ENCODE data around the gene FGF14. TPM values are rescaled to one million over a fixed set of nuclear protein-coding genes. Genes with fewer than 3 reads are reported as not detected.

The FGF14 gene
- total and polyA plus RNA-seq, 4 experiments from 2014 or later, result 0.33 to 0.55 (median 0.35) TPM; not detected in 1

- intact Hi-C loops (cut with micrococcal nuclease), result no loop called here
- H3K36me3 ChIP-seq (ENCODE audit: insufficient read depth, low read length), result no peaks in the 10 kb centered on the region
- H3K9me3 ChIP-seq (ENCODE audit: control insufficient read depth in 1 of 2, low read length in 2 of 2), result no peaks in the 10 kb centered on the region
- peaks cover 6% of the 10 kb centered on the region for H3K27me3 ChIP-seq (ENCODE audit: insufficient read depth, low read length)
- ChIA-PET POLR2A (ENCODE audit: partially characterized antibody) (no interaction called here), CTCF (ENCODE audit: partially characterized antibody) (no interaction called here)
- H3K27ac ChIP-seq (ENCODE audit: low read depth, low read length), result no peak overlapping the region
- H3K27ac Mint-ChIP-seq, result no peak overlapping the region
- no peak for DNase-seq
- H3K4me1 ChIP-seq (ENCODE audit: insufficient read depth, low read length), result no peaks in the 10 kb centered on the region
- no peaks in the 10 kb centered on the region for H3K9me3 Mint-ChIP-seq
- H3K27me3 Mint-ChIP-seq, result peaks cover 5 to 8% of the 10 kb centered on the region in 2 donors
- no peak overlapping the region for H3K4me3 Mint-ChIP-seq
- H3K4me1 Mint-ChIP-seq, result no peaks in the 10 kb centered on the region
- no peak overlapping the region for H3K4me3 ChIP-seq (ENCODE audit: low read length in 2 of 2)
- no peaks in the 10 kb centered on the region for H3K36me3 Mint-ChIP-seq
Observed at GRCh38 chr13:102235689-102236088, 166.2 kb downstream of the FGF14 start.

GRCh38 chr13:102234618-102235017 is 167.2 kb downstream of the FGF14 start:
- intact Hi-C loops (cut with micrococcal nuclease), result no loop called here
- no peaks in the 10 kb centered on the region for H3K36me3 Mint-ChIP-seq
- Histone ChIP-seq H3K4me3 (ENCODE audit: low read length in 2 of 2) (no peak overlapping the region), H3K4me1 (ENCODE audit: insufficient read depth, low read length) (no peaks in the 10 kb centered on the region), H3K27ac (ENCODE audit: low read depth, low read length) (no peak overlapping the region), H3K9me3 (ENCODE audit: control insufficient read depth in 1 of 2, low read length in 2 of 2) (no peaks in the 10 kb centered on the region), H3K27me3 (ENCODE audit: insufficient read depth, low read length) (peaks cover 6% of the 10 kb centered on the region), H3K36me3 (ENCODE audit: insufficient read depth, low read length) (no peaks in the 10 kb centered on the region)
- ChIA-PET CTCF (ENCODE audit: partially characterized antibody) (no interaction called here), POLR2A (ENCODE audit: partially characterized antibody) (no interaction called here)
- no peak for DNase-seq
- H3K27me3 Mint-ChIP-seq, result peaks cover 5 to 8% of the 10 kb centered on the region in 2 donors
- peaks cover 0 to 3% (median 0%) of the 10 kb centered on the region in 8 donors for H3K9me3 Mint-ChIP-seq
- H3K27ac Mint-ChIP-seq, result no peak overlapping the region
- H3K4me3 Mint-ChIP-seq, result no peak overlapping the region
- H3K4me1 Mint-ChIP-seq, result no peaks in the 10 kb centered on the region

GRCh38 chr13:102233566-102234208 is 168.2 kb downstream of the FGF14 start:
- ChIA-PET POLR2A (ENCODE audit: partially characterized antibody) (no interaction called here), CTCF (ENCODE audit: partially characterized antibody) (no interaction called here)
- Mint-ChIP-seq H3K9me3 (peaks cover 0 to 4% (median 0%) of the 10 kb centered on the region in 8 donors), H3K27me3 (peaks cover 5 to 9% of the 10 kb centered on the region in 2 donors), H3K36me3 (no peaks in the 10 kb centered on the region), H3K4me3 (no peak overlapping the region), H3K27ac (no peak overlapping the region), H3K4me1 (no peaks in the 10 kb centered on the region)
- no peaks in the 10 kb centered on the region for H3K36me3 ChIP-seq (ENCODE audit: insufficient read depth, low read length)
- H3K4me3 ChIP-seq (ENCODE audit: low read length in 2 of 2), result no peak overlapping the region
- H3K27ac ChIP-seq (ENCODE audit: low read depth, low read length), result no peak overlapping the region
- no peak for DNase-seq
- peaks cover 6% of the 10 kb centered on the region for H3K27me3 ChIP-seq (ENCODE audit: insufficient read depth, low read length)
- intact Hi-C loops (cut with micrococcal nuclease), result no loop called here
- H3K9me3 ChIP-seq (ENCODE audit: control insufficient read depth in 1 of 2, low read length in 2 of 2), result no peaks in the 10 kb centered on the region
- no peaks in the 10 kb centered on the region for H3K4me1 ChIP-seq (ENCODE audit: insufficient read depth, low read length)

- Mint-ChIP-seq H3K27ac (no peak overlapping the region), H3K4me1 (no peaks in the 10 kb centered on the region), H3K36me3 (no peaks in the 10 kb centered on the region), H3K4me3 (no peak overlapping the region), H3K27me3 (peaks cover 3 to 14% of the 10 kb centered on the region in 2 donors), H3K9me3 (peaks cover 0 to 4% (median 0%) of the 10 kb centered on the region in 8 donors)
- DNase-seq, result no peak
- no peaks in the 10 kb centered on the region for H3K36me3 ChIP-seq (ENCODE audit: insufficient read depth, low read length)
- peaks cover 6% of the 10 kb centered on the region for H3K27me3 ChIP-seq (ENCODE audit: insufficient read depth, low read length)
- H3K4me1 ChIP-seq (ENCODE audit: insufficient read depth, low read length), result no peaks in the 10 kb centered on the region
- H3K27ac ChIP-seq (ENCODE audit: low read depth, low read length), result no peak overlapping the region
- ChIA-PET POLR2A (ENCODE audit: partially characterized antibody) (no interaction called here), CTCF (ENCODE audit: partially characterized antibody) (no interaction called here)
- H3K4me3 ChIP-seq (ENCODE audit: low read length in 2 of 2), result no peak overlapping the region
- H3K9me3 ChIP-seq (ENCODE audit: control insufficient read depth in 1 of 2, low read length in 2 of 2), result no peaks in the 10 kb centered on the region
- intact Hi-C loops (cut with micrococcal nuclease), result no loop called here
Observed at GRCh38 chr13:102231479-102231878, 170.4 kb downstream of the FGF14 start.

GRCh38 chr13:102227741-102228140 is 174.1 kb downstream of the FGF14 start:
- Histone ChIP-seq H3K27me3 (ENCODE audit: insufficient read depth, low read length) (peaks cover 6% of the 10 kb centered on the region), H3K36me3 (ENCODE audit: insufficient read depth, low read length) (no peaks in the 10 kb centered on the region), H3K4me3 (ENCODE audit: low read length in 2 of 2) (no peak overlapping the region), H3K4me1 (ENCODE audit: insufficient read depth, low read length) (no peaks in the 10 kb centered on the region), H3K9me3 (ENCODE audit: control insufficient read depth in 1 of 2, low read length in 2 of 2) (no peaks in the 10 kb centered on the region), H3K27ac (ENCODE audit: low read depth, low read length) (no peak overlapping the region)
- Mint-ChIP-seq H3K27ac (no peak overlapping the region), H3K36me3 (no peaks in the 10 kb centered on the region), H3K27me3 (peaks cover 2 to 9% of the 10 kb centered on the region in 2 donors), H3K4me1 (no peaks in the 10 kb centered on the region), H3K4me3 (no peak overlapping the region), H3K9me3 (peaks cover 0 to 4% (median 0%) of the 10 kb centered on the region in 8 donors)
- CTCF ChIA-PET (ENCODE audit: partially characterized antibody), result no interaction called here
- POLR2A ChIA-PET (ENCODE audit: partially characterized antibody), result no interaction called here
- DNase-seq, result no peak
- intact Hi-C loops (cut with micrococcal nuclease), result no loop called here

- intact Hi-C loops (cut with micrococcal nuclease), result no loop called here
- no peak overlapping the region for H3K27ac Mint-ChIP-seq
- H3K4me1 Mint-ChIP-seq, result no peaks in the 10 kb centered on the region
- no peaks in the 10 kb centered on the region for H3K36me3 Mint-ChIP-seq
- H3K27me3 Mint-ChIP-seq, result peaks cover 2 to 9% of the 10 kb centered on the region in 2 donors
- peaks cover 0 to 4% (median 0%) of the 10 kb centered on the region in 8 donors for H3K9me3 Mint-ChIP-seq
- Histone ChIP-seq H3K27me3 (ENCODE audit: insufficient read depth, low read length) (peaks cover 4% of the 10 kb centered on the region), H3K36me3 (ENCODE audit: insufficient read depth, low read length) (no peaks in the 10 kb centered on the region), H3K9me3 (ENCODE audit: control insufficient read depth in 1 of 2, low read length in 2 of 2) (no peaks in the 10 kb centered on the region), H3K4me3 (ENCODE audit: low read length in 2 of 2) (no peak overlapping the region), H3K27ac (ENCODE audit: low read depth, low read length) (no peak overlapping the region), H3K4me1 (ENCODE audit: insufficient read depth, low read length) (no peaks in the 10 kb centered on the region)
- H3K4me3 Mint-ChIP-seq, result no peak overlapping the region
- POLR2A ChIA-PET (ENCODE audit: partially characterized antibody), result no interaction called here
- no peak for DNase-seq
- CTCF ChIA-PET (ENCODE audit: partially characterized antibody), result no interaction called here
Observed at GRCh38 chr13:102226591-102226990, 175.3 kb downstream of the FGF14 start.

GRCh38 chr13:102225892-102226291 is 176.0 kb downstream of the FGF14 start:
- Mint-ChIP-seq H3K9me3 (peaks cover 0 to 4% (median 0%) of the 10 kb centered on the region in 8 donors), H3K4me1 (no peaks in the 10 kb centered on the region), H3K27ac (no peak overlapping the region), H3K27me3 (peaks cover 2 to 9% of the 10 kb centered on the region in 2 donors), H3K4me3 (no peak overlapping the region), H3K36me3 (no peaks in the 10 kb centered on the region)
- Histone ChIP-seq H3K4me1 (ENCODE audit: insufficient read depth, low read length) (no peaks in the 10 kb centered on the region), H3K4me3 (ENCODE audit: low read length in 2 of 2) (no peak overlapping the region), H3K27ac (ENCODE audit: low read depth, low read length) (no peak overlapping the region), H3K27me3 (ENCODE audit: insufficient read depth, low read length) (no peaks in the 10 kb centered on the region), H3K36me3 (ENCODE audit: insufficient read depth, low read length) (no peaks in the 10 kb centered on the region), H3K9me3 (ENCODE audit: control insufficient read depth in 1 of 2, low read length in 2 of 2) (no peaks in the 10 kb centered on the region)
- no peak for DNase-seq
- intact Hi-C loops (cut with micrococcal nuclease), result no loop called here
- ChIA-PET CTCF (ENCODE audit: partially characterized antibody) (no interaction called here), POLR2A (ENCODE audit: partially characterized antibody) (no interaction called here)

Measured in CD4-positive, alpha-beta memory T cell (primary cell).